ENCODE data around the gene EXOC6B.

Gene EXOC6B

DNA sequence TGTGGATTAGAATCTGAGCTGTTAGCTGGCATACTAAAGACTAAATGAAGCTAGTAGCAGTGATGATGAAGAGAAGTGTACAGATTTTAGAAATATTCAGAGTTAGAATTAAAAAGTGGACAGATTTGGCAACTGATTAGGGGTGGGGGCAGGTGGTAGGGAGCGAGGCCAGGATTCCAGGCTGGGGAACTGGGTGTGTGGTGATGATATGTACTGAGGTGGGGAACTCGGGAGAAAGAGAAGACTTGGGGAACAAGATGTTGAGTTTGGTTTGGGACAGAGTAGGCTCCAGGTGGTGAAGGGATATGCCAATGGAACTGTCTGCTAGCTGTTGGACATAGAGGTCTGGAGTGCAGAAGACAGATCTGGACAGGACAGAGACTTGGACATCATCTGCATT is 669.0 kb downstream of the EXOC6B start:
- TF ChIP-seq ESRRG (CRISPR knock-in tag; IDR thresholded peaks at IDR 0.05), result no peak
- no peak for TF ChIP-seq ZFP3 (CRISPR knock-in tag; IDR thresholded peaks at IDR 0.05)
- no peak for TF ChIP-seq GLIS3 (CRISPR knock-in tag; IDR thresholded peaks at IDR 0.05)
- no peak for TF ChIP-seq ARNTL (CRISPR knock-in tag; IDR thresholded peaks at IDR 0.05; ENCODE audit: borderline replicate concordance, low read depth)
- TF ChIP-seq ZNF565 (CRISPR knock-in tag; conservative IDR thresholded peaks at IDR 0.05; ENCODE audit: low read depth), result no peak
- TF ChIP-seq ISL1 (CRISPR knock-in tag; IDR thresholded peaks at IDR 0.05), result no peak
- TF ChIP-seq, protein P1, sequence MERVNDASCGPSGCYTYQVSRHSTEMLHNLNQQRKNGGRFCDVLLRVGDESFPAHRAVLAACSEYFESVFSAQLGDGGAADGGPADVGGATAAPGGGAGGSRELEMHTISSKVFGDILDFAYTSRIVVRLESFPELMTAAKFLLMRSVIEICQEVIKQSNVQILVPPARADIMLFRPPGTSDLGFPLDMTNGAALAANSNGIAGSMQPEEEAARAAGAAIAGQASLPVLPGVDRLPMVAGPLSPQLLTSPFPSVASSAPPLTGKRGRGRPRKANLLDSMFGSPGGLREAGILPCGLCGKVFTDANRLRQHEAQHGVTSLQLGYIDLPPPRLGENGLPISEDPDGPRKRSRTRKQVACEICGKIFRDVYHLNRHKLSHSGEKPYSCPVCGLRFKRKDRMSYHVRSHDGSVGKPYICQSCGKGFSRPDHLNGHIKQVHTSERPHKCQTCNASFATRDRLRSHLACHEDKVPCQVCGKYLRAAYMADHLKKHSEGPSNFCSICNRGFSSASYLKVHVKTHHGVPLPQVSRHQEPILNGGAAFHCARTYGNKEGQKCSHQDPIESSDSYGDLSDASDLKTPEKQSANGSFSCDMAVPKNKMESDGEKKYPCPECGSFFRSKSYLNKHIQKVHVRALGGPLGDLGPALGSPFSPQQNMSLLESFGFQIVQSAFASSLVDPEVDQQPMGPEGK (CRISPR knock-in tag; IDR thresholded peaks at IDR 0.05; ENCODE audit: borderline replicate concordance), result no peak
- no peak for TF ChIP-seq SNAI2 (CRISPR knock-in tag; IDR thresholded peaks at IDR 0.05)
- TF ChIP-seq, protein P2, sequence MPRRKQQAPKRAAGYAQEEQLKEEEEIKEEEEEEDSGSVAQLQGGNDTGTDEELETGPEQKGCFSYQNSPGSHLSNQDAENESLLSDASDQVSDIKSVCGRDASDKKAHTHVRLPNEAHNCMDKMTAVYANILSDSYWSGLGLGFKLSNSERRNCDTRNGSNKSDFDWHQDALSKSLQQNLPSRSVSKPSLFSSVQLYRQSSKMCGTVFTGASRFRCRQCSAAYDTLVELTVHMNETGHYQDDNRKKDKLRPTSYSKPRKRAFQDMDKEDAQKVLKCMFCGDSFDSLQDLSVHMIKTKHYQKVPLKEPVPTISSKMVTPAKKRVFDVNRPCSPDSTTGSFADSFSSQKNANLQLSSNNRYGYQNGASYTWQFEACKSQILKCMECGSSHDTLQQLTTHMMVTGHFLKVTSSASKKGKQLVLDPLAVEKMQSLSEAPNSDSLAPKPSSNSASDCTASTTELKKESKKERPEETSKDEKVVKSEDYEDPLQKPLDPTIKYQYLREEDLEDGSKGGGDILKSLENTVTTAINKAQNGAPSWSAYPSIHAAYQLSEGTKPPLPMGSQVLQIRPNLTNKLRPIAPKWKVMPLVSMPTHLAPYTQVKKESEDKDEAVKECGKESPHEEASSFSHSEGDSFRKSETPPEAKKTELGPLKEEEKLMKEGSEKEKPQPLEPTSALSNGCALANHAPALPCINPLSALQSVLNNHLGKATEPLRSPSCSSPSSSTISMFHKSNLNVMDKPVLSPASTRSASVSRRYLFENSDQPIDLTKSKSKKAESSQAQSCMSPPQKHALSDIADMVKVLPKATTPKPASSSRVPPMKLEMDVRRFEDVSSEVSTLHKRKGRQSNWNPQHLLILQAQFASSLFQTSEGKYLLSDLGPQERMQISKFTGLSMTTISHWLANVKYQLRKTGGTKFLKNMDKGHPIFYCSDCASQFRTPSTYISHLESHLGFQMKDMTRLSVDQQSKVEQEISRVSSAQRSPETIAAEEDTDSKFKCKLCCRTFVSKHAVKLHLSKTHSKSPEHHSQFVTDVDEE (CRISPR knock-in tag; IDR thresholded peaks at IDR 0.05), result no peak
- TF ChIP-seq CSDC2 (CRISPR knock-in tag; IDR thresholded peaks at IDR 0.05), result no peak
- TF ChIP-seq TCF4 (CRISPR knock-in tag; IDR thresholded peaks at IDR 0.05; ENCODE audit: borderline replicate concordance), result no peak
- TF ChIP-seq OSR1 (CRISPR knock-in tag; IDR thresholded peaks at IDR 0.05), result no peak

DNA sequence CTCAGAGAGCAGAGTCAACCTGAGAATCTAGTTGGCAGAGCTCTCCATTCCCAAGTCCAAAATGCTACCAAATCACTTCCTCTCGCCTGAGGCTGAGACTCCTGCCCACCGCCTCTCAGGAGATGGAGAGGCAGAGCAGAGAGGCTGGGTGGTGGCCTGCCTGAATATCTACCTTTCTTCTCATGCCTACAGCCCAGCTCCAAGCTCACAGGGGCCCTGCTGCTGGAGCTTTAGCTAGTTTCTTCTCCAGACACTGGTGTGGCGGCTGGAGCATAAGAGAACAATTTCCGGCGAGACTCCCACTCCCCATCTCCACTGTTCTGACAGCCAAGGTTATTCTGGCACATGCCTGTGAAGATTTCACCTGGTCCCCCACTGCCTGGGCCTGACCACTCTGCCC is 670.1 kb downstream of the EXOC6B start:
- no peak for ATAC-seq
- TF ChIP-seq, protein P3, sequence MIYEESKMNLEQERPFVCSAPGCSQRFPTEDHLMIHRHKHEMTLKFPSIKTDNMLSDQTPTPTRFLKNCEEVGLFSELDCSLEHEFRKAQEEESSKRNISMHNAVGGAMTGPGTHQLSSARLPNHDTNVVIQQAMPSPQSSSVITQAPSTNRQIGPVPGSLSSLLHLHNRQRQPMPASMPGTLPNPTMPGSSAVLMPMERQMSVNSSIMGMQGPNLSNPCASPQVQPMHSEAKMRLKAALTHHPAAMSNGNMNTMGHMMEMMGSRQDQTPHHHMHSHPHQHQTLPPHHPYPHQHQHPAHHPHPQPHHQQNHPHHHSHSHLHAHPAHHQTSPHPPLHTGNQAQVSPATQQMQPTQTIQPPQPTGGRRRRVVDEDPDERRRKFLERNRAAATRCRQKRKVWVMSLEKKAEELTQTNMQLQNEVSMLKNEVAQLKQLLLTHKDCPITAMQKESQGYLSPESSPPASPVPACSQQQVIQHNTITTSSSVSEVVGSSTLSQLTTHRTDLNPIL (CRISPR knock-in tag; IDR thresholded peaks at IDR 0.05; ENCODE audit: low read depth), result no peak
- TF ChIP-seq TCF4 (CRISPR knock-in tag; IDR thresholded peaks at IDR 0.05; ENCODE audit: borderline replicate concordance) (no peak), RARB (CRISPR knock-in tag; IDR thresholded peaks at IDR 0.05) (no peak), ESRRG (CRISPR knock-in tag; IDR thresholded peaks at IDR 0.05) (no peak), ISL1 (CRISPR knock-in tag; IDR thresholded peaks at IDR 0.05) (no peak), ZFP3 (CRISPR knock-in tag; IDR thresholded peaks at IDR 0.05) (no peak), OSR1 (CRISPR knock-in tag; IDR thresholded peaks at IDR 0.05) (no peak), ZNF70 (CRISPR knock-in tag; IDR thresholded peaks at IDR 0.05) (no peak)

More for the DNA sequence above, 669.0 kb downstream of the EXOC6B start:
- no peak for ATAC-seq

DNA sequence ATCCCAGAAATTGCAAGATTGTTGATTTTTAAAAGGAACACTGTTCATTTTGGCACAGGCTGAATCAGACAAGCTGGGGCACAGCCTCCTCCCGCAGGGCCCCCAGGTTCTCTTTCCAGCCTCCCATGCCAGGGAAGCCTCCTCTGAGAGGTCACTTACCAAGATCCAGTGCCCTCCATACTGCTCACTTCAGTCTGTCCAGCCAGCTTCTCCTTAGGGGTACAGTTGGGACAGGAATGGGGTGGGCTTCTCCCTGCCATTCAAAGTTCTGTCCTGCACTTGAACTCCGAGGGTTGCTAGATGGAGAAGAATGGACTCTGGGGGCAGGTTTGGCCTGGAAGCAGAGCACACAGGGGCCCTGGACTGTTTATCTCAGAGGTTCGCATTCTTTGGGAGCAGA is 670.7 kb downstream of the EXOC6B start:
- TF ChIP-seq PPARA (CRISPR knock-in tag; IDR thresholded peaks at IDR 0.05; ENCODE audit: borderline replicate concordance), result no peak
- no peak for TF ChIP-seq TOX (CRISPR knock-in tag; IDR thresholded peaks at IDR 0.05; ENCODE audit: borderline replicate concordance)
- TF ChIP-seq, protein P2 (CRISPR knock-in tag; IDR thresholded peaks at IDR 0.05), result no peak
- TF ChIP-seq GLIS3 (CRISPR knock-in tag; IDR thresholded peaks at IDR 0.05), result no peak
- TF ChIP-seq ZC3H10 (CRISPR knock-in tag; IDR thresholded peaks at IDR 0.05), result no peak

DNA sequence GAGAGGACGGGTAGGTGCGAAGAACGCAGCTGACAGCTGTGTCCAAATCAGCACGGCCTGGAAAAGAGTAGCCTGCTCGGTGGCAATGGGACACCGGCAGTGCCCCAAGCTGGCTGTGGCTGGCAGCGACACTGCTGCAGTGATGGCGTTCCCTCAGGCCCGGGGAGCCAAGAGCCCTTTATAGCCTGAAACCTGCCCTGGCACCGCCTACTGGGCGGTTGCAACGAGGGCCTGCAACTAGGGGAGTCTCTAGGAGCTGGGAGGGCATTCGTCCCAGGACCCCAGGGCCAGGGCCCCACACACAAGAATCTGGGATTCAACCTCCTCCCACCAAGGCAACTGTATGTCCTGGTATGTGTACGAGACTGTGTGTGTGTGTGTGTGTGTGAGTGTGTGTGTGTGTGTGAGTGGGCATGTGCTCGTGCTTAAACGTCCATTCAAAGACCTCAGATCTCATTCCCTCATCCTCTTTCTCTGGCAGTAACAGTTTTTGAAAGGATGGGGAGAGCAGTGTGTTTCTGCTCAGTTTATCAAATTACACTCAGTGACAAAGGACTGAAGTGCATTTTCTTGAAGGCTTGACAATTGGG is 671.4 kb downstream of the EXOC6B start:
- no peak for TF ChIP-seq ZNF565 (CRISPR knock-in tag; conservative IDR thresholded peaks at IDR 0.05; ENCODE audit: low read depth)
- TF ChIP-seq, protein P2 (CRISPR knock-in tag; IDR thresholded peaks at IDR 0.05), result no peak
- no peak for TF ChIP-seq ESRRG (CRISPR knock-in tag; IDR thresholded peaks at IDR 0.05)
- no peak for TF ChIP-seq TOX (CRISPR knock-in tag; IDR thresholded peaks at IDR 0.05; ENCODE audit: borderline replicate concordance)
- ATAC-seq, result no peak

More for the DNA sequence above, 670.7 kb downstream of the EXOC6B start:
- no peak for ATAC-seq

Data from SK-N-SH treated with all-trans-retinoic acid at 6 μM for 48 hours (cell line).